Hepatocyte (in vitro differentiated cells): ENCODE results near the gene DAPK2.

Experiments used
- EZH2 ChIP-seq: fragments of 200-600 bp; sonication (generic); IDR thresholded peaks from 2 replicates; pipeline ENCODE4 v1.6.1; 2016; ENCODE audit warnings: antibody characterized with exemption, mild to moderate bottlenecking, borderline replicate concordance
- TF ChIP-seq, protein P1 (sequence below): fragments of 200-600 bp; sonication (generic); IDR thresholded peaks from 2 replicates; pipeline ENCODE4 v1.5.1; 2016; ENCODE audit warnings: antibody characterized with exemption, mild to moderate bottlenecking; ENCODE audit not compliant: poor library complexity

DNA sequence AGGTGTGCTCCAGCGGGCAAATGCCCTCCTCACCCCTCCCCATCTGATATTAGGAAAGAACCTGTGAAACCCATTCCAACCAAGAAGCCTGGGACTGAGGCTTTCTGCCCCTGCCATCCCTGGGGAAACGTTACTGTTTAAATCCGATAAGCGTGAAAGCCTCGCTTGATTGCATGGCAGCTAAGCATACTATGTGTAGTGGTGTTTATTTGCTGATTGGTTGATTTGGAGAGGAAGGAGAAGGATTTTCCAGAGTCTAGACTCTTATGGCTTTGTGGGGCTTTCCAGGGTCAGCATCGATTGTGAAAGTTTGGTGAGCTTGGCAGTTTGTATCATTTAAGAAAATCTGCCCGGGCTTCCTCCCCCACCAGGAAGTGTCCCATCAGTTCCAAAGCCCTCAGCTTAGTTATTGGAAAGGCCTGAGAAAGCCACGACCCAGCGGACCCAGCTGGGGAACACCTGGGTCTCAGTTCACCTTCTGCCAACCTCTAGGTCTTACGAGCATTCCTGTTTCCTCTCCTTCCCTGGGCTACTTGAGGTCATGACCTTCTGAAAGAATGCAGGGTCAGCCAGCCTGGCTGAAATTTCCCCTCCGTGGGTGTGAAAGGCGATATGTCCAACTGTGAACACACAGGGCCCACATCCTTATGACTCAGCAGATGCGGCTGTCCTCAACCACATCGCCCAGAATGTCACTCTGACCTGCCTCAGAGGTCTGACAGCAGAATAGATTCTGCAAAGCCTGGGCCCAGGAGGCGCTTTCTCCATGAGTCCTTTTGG, 149.8 kb downstream of the DAPK2 start:
- TF ChIP-seq, protein P1, sequence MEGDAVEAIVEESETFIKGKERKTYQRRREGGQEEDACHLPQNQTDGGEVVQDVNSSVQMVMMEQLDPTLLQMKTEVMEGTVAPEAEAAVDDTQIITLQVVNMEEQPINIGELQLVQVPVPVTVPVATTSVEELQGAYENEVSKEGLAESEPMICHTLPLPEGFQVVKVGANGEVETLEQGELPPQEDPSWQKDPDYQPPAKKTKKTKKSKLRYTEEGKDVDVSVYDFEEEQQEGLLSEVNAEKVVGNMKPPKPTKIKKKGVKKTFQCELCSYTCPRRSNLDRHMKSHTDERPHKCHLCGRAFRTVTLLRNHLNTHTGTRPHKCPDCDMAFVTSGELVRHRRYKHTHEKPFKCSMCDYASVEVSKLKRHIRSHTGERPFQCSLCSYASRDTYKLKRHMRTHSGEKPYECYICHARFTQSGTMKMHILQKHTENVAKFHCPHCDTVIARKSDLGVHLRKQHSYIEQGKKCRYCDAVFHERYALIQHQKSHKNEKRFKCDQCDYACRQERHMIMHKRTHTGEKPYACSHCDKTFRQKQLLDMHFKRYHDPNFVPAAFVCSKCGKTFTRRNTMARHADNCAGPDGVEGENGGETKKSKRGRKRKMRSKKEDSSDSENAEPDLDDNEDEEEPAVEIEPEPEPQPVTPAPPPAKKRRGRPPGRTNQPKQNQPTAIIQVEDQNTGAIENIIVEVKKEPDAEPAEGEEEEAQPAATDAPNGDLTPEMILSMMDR: no peak
- no peak for TF ChIP-seq EZH2
